ENCODE data around the gene MED13L.

MED13L gene

GRCh38 chr12:116068853-116069252 is 208.6 kb downstream of the MED13L start:
- H2AFZ ChIP-seq (ENCODE audit: low read depth, low read length): no peak overlapping the region
- TF ChIP-seq EZH2 (IDR thresholded peaks at IDR 0.05; ENCODE audit: borderline replicate concordance, low read depth, low read length, severe bottlenecking): no peak
- TF ChIP-seq CTCF (IDR thresholded peaks at IDR 0.05; ENCODE audit: borderline replicate concordance, extremely low read depth, low read length, poor library complexity, severe bottlenecking): no peak
- peaks cover 24% of the 10 kb centered on the region; the same call in 1 of the 2 replicates for H4K20me1 ChIP-seq (ENCODE audit: insufficient read depth, low read length)
- H3K27me3 ChIP-seq (ENCODE audit: insufficient read depth, low read length, poor library complexity): no peaks in the 10 kb centered on the region
- no peaks in the 10 kb centered on the region for H3K9me3 ChIP-seq (ENCODE audit: insufficient read depth, low read length, severe bottlenecking)
- no peaks in the 10 kb centered on the region for H3K36me3 ChIP-seq (ENCODE audit: insufficient read depth, low read length)
- DNase-seq (no peak), ATAC-seq (ENCODE audit: insufficient read depth, low read depth) (no peak)
- H3K4me1 ChIP-seq (ENCODE audit: insufficient read depth, low read length): no peaks in the 10 kb centered on the region
- H3K27ac ChIP-seq (ENCODE audit: low read length): no peak overlapping the region
- peaks cover 89% of the 10 kb centered on the region for H3K79me2 ChIP-seq (ENCODE audit: insufficient read depth, low read length)
- no peak overlapping the region for H3K4me2 ChIP-seq (ENCODE audit: insufficient read depth, low read length)
- no peak overlapping the region for H3K9ac ChIP-seq (ENCODE audit: low read depth, low read length)
- no peak overlapping the region for H3K4me3 ChIP-seq (ENCODE audit: low read depth in 1 of 2, low read length in 2 of 2)

- no peaks in the 10 kb centered on the region for H3K9me3 ChIP-seq (ENCODE audit: insufficient read depth, low read length, severe bottlenecking)
- no peak for TF ChIP-seq CTCF (IDR thresholded peaks at IDR 0.05; ENCODE audit: borderline replicate concordance, extremely low read depth, low read length, poor library complexity, severe bottlenecking)
- no peaks in the 10 kb centered on the region for H3K27me3 ChIP-seq (ENCODE audit: insufficient read depth, low read length, poor library complexity)
- peaks cover 27% of the 10 kb centered on the region; the same call in 1 of the 2 replicates for H4K20me1 ChIP-seq (ENCODE audit: insufficient read depth, low read length)
- no peak overlapping the region for H3K9ac ChIP-seq (ENCODE audit: low read depth, low read length)
- no peaks in the 10 kb centered on the region for H3K36me3 ChIP-seq (ENCODE audit: insufficient read depth, low read length)
- peaks cover 90% of the 10 kb centered on the region for H3K79me2 ChIP-seq (ENCODE audit: insufficient read depth, low read length)
- H2AFZ ChIP-seq (ENCODE audit: low read depth, low read length): no peak overlapping the region
- no peaks in the 10 kb centered on the region for H3K4me1 ChIP-seq (ENCODE audit: insufficient read depth, low read length)
- no peak overlapping the region for H3K4me2 ChIP-seq (ENCODE audit: insufficient read depth, low read length)
- DNase-seq (no peak), ATAC-seq (ENCODE audit: insufficient read depth, low read depth) (no peak)
- H3K4me3 ChIP-seq (ENCODE audit: low read depth in 1 of 2, low read length in 2 of 2): no peak overlapping the region
- H3K27ac ChIP-seq (ENCODE audit: low read length): no peak overlapping the region
These were observed 209.1 kb downstream of the MED13L start for GRCh38 chr12:116068371-116068770.

GRCh38 chr12:116067892-116068291 is 209.6 kb downstream of the MED13L start:
- DNase-seq (no peak), ATAC-seq (ENCODE audit: insufficient read depth, low read depth) (no peak)
- H3K4me2 ChIP-seq (ENCODE audit: insufficient read depth, low read length): no peak overlapping the region
- no peak overlapping the region for H3K4me3 ChIP-seq (ENCODE audit: low read depth in 1 of 2, low read length in 2 of 2)
- H3K9ac ChIP-seq (ENCODE audit: low read depth, low read length): no peak overlapping the region
- H2AFZ ChIP-seq (ENCODE audit: low read depth, low read length): no peak overlapping the region
- no peak overlapping the region for H3K27ac ChIP-seq (ENCODE audit: low read length)
- no peaks in the 10 kb centered on the region for H3K9me3 ChIP-seq (ENCODE audit: insufficient read depth, low read length, severe bottlenecking)
- H3K36me3 ChIP-seq (ENCODE audit: insufficient read depth, low read length): no peaks in the 10 kb centered on the region
- H3K79me2 ChIP-seq (ENCODE audit: insufficient read depth, low read length): peaks cover 92% of the 10 kb centered on the region
- H3K27me3 ChIP-seq (ENCODE audit: insufficient read depth, low read length, poor library complexity): no peaks in the 10 kb centered on the region
- H3K4me1 ChIP-seq (ENCODE audit: insufficient read depth, low read length): no peaks in the 10 kb centered on the region
- peaks cover 29% of the 10 kb centered on the region; the same call in 1 of the 2 replicates for H4K20me1 ChIP-seq (ENCODE audit: insufficient read depth, low read length)
- no peak for TF ChIP-seq EZH2 (IDR thresholded peaks at IDR 0.05; ENCODE audit: borderline replicate concordance, low read depth, low read length, severe bottlenecking)
- no peak for TF ChIP-seq CTCF (IDR thresholded peaks at IDR 0.05; ENCODE audit: borderline replicate concordance, extremely low read depth, low read length, poor library complexity, severe bottlenecking)

Measured in DND-41 (cell line).